Left colon (tissue), 2 donors: ENCODE measurements around the gene TSPAN5. TPM values are rescaled to one million over a fixed set of nuclear protein-coding genes. Genes with fewer than 3 reads are reported as not detected.
A peak's percentile ranks its signal among the peaks of the same experiment; 100 is the strongest.

Experiments used
- ATAC-seq: fragments of 200-7000 bp; cut with Tn5 transposase; one replicate; pipeline ENCODE4 v1.9.1; 2020; ENCODE audit warnings: mild to moderate bottlenecking, moderate library complexity
- DNase-seq, 2 donors: peaks; one replicate each; pipeline ENCODE4 v3.0.0-alpha.2; 2020
- intact Hi-C, 2 donors: fragments of 100-400 bp; cut with DNase I in 1 of 2; cut with micrococcal nuclease in 1 of 2; formaldehyde crosslinking; loops; one replicate each; pipeline versions ENCODE4 v1.11.2 to v1.14.0; 2022; cut with DNase I, micrococcal nuclease
- total RNA-seq, 2 donors: library from RNA; stranded (reverse); fragmentation: NEBNext Ultra II Directional; extraction: Animal tissue kit (Norgen Biotek cat#: 25700); gene quantifications; one replicate each; pipeline ENCODE4 v1.2.1, GENCODE V29; 2021
- donor health status: DM: no; HTN: no; CAD: no.
- donor health status: DM: yes; HTN: yes; CAD: no.

Gene TSPAN5
- total RNA-seq, 2 donors from 2014 or later, result 2.8 to 6.9 TPM

DNA sequence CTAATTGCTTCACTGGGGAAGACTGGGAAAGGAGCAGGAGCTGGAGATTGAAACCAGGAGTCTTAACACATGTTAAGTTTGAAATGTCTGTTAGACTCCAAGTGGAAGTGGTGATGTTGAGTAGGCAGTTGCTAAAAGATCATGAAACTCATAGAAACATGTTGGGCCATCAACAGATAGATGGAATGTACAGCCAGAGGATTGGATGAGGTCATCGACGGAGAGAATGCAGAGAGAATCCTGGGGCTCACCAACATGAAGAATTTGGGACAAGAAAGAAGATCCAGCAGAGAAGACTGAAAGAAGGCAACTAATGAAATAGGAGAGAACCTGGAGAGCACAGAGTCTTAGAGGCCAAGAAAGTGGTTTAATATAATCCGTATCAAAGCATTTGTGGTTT lies 19.4 kb upstream of the TSPAN5 start:
- intact Hi-C loops, result no loop called here
- ATAC-seq (no peak), DNase-seq (no peak)

DNA sequence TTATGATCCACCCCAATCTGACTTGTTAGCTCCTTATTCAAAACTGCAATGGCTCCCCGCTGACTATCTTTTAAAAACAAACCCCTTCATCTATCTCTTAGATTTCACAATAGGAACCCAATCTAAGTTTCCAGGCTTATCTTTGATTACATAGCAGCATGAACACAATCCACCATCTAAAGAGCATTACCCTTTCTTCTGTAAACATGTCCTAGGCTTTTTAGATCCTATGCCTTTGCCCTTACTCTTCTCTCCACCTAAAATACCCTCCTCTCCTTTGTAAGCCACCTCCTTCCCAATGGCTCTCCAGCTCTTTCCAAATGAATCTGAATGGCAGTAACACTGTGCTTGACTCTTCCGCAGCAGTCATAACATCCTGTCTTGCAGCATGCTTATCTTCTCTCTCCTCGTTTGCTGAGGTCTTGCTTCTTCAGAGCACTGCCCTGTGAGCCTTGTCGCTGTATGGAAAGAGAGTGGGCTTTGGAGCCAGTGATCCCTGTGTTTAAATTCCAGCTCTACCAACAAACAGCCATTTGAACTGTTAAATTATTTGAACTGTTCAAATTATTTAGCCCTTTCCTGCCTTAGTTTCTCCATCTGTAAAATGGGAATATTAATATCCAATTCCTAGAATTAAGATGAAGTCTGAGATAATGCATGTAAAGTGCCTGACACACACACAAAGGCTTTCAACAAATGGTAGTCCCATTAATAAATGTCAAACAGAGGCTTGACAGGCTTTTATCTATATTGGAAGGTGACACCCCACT lies 16.2 kb upstream of the TSPAN5 start:
- DNase-seq (no peak), ATAC-seq (no peak)
- intact Hi-C loops, result no loop called here

DNA sequence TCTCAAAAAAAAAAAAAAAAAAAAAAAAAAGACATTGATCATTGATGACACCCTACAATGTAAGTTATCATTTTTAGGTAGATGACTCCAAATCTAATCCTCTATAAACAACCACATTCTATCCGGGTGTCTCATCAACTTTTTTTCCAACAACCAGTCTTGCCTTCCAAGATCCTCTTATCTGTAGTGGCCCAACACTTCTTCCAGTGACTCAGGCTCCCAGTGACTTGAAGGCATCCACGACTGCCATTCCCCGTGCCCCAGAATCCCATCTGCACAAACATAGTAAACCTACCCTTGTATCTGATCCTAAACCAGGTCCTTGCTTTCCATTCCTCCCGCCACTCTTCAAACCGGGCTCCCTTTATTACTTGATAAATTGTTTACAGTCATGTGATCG lies 15.6 kb upstream of the TSPAN5 start:
- DNase-seq (no peak), ATAC-seq (no peak)
- intact Hi-C loops, result no loop called here

DNA sequence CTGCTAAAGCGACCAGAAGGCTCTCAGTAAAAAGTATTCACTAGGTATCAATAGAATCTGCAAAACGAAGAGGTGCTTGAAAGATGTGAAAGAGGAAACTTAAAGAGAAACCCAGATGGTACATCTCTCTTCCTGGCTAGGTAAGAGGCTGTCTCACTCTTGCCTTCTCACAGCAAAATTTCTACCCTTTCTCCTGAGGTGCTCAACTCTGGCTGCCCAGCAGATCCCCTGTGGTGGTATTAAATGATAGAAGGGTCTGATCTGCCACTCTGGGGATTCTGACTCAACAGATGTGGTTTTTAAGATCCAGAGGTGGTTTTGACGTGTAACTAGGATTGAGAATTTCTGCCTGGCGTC lies 14.9 kb upstream of the TSPAN5 start:
- intact Hi-C loops, result no loop called here
- no peak for DNase-seq
- no peak for ATAC-seq

DNA sequence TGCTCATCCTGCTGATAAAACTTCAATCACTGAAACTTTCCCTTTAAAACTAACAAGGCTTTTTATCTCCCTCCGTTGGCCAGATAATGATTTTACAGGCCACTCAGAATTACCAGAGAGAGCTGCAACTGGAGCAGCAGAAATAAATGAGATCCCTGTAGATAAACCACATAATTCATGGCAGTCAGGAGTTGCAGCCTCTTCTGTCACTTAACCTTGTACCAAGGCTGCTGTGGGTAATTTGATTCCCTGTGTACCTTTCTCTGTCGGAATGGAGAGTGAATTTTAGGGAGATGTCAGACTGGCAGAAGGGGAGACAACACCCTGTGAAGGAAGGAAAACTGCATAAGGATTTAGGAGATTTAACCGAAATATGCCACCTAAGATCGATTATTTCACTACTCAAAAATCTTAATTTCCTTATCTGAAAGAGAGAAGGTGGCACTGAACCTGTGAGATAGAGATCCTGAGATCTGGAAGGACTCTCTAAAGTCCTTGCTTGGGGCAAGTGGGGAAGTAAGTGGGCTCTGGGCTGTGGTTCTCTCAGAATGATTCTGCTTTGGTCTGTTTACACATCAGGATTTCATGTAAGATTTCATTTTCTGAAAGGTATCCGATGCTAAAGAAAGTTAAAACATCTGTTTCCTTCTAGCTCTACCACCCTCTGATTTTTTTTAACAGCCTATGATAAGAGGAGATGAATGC lies 14.3 kb upstream of the TSPAN5 start:
- ATAC-seq (peak; percentile 23), DNase-seq (no peak)
- intact Hi-C loops, result no loop called here

DNA sequence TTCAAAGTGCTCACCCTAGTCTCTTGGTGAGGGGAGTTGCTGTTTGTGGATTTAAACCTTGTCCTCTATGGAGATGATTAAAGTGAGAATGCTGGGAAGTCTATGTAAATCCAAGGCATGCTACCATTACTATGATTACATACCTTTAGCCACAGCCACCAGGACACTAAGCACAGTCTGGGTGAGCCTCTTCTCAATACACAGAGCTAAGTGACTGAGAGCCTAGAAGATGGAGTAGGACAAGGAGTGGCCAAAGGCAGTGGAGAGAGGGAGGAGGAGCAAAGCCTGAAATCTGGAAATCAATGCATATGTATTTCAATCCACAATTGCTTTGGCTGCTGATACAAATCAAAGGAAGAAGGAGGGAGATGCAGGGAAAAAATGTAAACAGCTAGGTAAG lies 12.7 kb upstream of the TSPAN5 start:
- intact Hi-C loops, result no loop called here
- no peak for ATAC-seq
- DNase-seq, result no peak

DNA sequence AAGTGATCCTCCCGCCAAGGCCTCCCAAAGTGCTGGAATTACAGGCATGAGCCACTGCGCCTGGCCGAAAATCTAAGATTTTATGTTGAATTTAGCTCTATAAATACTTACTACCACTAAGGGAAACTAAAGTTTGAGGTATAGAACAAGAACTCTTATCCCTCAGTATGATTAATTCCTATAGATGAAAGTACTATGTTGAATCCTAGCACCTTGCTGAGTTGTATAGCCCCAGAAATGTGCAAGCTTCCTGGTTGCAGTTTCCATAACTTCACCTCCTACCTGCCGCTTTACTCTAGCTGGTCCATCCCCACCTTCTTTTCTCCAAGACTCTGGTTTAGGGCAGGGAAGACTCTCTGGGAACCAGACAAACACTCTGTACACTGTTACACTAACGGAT lies 11.8 kb upstream of the TSPAN5 start:
- intact Hi-C loops, result no loop called here
- ATAC-seq (no peak), DNase-seq (no peak)

DNA sequence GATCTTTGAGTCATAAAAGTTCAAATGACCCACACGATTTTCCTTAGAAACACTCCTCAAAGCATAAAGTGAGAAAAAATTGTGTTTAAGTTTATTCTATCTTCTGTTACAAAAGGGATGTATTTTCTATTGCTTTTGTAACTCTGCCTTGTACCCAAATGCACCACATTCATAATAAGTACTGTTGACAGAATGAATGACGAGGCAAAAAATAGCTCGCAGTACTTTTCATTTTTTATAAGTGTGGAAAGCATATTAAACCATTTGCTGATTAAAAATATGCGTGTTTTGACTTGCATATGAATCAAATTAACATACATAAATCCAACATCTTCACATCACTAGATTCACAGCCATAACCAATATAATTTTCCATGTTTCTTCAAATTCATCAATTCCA lies 11.2 kb upstream of the TSPAN5 start:
- no peak for DNase-seq
- no peak for ATAC-seq
- intact Hi-C loops, result loop anchor here in 1 of 2 donors (10.0 kb wide), 1 partner anchor 205 kb away; no protein-coding TSS in a partner anchor

DNA sequence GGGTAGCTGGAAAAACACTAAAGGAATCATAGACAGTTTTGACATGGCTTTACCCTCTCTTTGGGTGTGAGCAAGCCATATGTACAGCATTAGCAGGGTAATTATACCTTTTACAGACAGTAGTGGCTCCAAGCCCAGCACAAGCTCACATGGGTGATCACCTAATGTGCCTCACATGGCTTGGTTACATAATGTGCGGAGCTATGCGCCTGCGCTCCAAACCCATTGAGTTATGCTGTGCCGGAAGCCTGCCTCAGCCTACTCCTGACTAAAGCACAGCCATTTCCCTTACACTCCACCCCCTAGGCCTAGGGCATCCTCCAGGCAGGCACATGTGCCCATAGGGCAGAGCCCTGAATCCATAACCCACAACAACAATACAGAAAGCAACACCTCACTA lies 6.5 kb upstream of the TSPAN5 start:
- intact Hi-C loops, result loop anchor here in 1 of 2 donors (10.0 kb wide), 1 partner anchor 200 kb away; no protein-coding TSS in a partner anchor
- no peak for ATAC-seq
- DNase-seq, result no peak

DNA sequence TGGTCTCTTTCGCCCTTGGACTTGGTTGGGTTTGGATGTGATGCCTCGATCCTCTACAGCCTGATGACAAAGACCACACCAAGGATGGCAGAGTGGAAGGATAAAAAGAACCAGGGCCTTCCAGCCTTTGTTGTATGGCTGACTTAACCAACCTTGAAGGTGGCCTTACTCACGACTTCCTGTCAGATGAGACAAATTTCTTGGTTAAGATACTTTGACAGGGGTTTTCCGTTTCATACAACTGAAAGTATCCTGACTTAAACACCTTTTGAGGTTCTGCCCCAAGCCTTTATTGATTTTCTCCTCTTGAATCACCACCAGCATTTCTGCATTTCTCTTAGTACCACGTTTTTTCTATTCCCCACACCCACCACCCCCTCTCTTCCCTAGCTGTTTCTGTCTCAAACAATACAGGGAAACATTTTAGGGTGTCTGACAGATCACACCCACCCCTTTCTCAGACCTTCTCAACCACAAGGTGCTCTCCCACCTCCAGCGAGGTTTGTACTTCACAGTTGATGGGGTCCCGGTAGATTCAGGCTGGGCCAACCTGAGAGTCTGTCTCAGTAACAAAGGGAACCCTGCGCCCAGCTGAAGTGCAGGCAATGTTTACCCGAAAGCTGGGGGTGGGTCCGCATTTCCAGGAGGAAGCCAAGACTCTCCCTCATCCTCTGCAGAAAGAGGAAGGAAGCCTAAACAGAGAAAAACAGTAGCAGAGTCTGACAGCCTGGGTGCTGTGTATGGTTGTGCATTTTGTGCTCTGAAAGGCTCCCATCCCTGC lies 5.0 kb upstream of the TSPAN5 start:
- peak in 1 of 2 donors; percentile 11 for DNase-seq
- intact Hi-C loops, result loop anchor here in 1 of 2 donors (10.0 kb wide), 1 partner anchor 199 kb away; no protein-coding TSS in a partner anchor
- ATAC-seq, result no peak

DNA sequence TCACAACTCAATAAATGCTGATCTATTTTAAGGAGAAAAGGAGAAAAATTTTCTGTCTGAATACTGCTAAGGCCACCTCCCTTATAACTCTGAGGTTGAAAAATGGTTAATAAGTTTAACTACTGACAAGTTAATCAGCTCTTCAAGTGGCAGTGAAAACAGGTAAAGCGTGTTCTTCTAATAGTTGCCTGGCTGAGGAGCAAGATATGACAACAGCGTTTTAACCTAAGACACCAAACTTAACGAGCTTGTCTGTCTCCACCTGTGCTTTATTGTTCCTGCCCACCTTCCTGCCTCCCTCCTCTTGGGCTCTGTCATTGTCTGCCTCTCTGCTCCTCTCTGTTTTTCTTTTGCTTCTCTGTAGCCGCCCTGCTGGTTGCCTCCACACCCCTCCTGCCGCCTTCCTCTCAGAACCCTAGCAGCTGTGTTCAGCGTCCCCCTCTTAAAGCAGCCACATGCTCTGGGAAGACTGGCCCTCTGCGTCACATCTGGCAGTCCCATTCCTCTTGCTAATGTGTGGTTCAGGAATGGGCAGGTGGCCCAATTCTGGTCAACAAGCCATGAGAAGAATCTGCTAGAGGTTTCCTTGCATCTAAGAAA lies 4.3 kb upstream of the TSPAN5 start:
- intact Hi-C loops, result loop anchor here in 1 of 2 donors (10.0 kb wide), 1 partner anchor 198 kb away; no protein-coding TSS in a partner anchor
- no peak for ATAC-seq
- peak in 1 of 2 donors; percentile 9 for DNase-seq

DNA sequence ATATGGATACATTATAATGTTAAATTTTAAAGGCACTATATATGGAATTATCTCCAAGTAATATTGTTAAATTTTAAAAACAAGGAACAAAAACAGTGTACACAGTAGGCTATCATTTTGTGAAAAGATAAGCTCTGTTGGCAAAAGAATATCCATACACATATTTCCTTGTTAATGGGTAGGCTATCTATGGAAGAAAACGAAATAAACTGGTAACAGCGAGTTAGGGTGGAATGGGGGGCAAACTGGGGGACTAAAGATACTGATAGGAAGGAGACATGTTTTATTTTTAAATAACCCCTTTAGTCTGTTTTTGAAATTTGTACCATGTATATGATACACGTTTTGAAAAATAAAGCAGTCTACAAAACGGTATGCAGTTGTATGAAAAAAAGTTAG lies 3.6 kb upstream of the TSPAN5 start:
- intact Hi-C loops, result loop anchor here in 1 of 2 donors (10.0 kb wide), 1 partner anchor 197 kb away; no protein-coding TSS in a partner anchor
- no peak for DNase-seq
- no peak for ATAC-seq

DNA sequence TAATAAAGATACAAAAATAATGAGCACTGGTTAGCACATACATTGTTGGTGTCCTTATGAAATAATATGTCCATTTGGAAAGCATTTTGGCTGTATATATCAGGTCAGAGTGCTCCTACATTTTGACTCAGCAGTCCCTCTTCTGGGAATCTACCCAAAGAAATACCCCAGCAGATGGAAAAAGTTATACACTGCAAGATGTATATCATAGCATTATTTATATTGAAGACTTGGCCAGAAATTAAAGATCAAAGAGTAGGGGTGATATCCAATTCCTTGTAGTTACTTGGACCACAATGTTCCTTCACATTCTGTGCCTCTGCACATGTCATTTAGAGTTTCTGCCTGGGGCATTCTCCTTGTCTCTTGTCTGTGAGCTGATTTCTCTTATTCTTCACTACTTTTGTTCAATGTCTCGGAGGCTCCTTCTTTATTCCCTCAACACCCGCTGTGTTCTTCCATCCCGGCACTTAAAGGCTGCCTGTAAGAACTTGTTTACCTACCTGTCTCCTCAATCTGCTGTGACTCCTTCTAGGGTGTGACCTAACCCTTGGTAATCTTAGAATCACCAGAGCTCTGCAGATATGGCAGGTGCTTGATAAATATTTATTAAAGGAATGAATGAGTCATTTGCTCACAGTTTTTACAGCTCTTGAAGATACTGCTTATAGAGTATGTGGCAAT lies 3.1 kb upstream of the TSPAN5 start:
- ATAC-seq (no peak), DNase-seq (no peak)
- intact Hi-C loops, result loop anchor here in 1 of 2 donors (10.0 kb wide), 1 partner anchor 197 kb away; no protein-coding TSS in a partner anchor

DNA sequence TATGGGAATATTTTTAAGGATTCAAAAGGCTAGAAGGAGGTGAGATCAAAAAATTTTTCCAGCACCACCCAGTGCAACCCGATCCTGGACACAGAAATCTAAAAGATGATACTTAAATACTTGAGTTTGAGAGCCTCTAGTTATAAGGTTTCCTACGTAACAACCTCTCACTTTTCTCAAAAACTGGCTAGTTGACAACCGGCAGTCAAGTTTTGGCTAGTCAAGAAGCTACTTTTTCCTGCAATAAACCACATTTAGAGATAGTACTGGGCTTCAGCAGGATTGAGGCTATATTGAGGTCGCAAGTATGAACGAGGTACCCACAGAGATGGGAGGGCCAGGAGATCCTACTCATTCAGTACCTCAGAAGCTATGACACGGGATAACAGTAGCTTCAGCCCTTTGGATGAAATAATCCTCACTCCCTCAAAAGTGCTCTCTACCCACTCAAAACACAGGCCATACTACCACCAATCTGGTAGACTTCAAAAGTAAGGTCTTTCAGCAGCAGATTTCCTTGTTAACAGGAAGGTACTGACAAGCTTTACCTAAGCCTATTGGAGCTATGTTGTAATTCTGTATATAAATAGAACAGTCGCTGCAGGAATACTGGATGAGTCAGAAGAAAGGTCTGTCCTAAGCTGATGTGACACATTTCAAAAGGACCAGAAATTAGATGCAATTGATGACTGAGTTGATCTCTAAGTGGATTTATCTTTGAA lies 1.5 kb upstream of the TSPAN5 start:
- intact Hi-C loops, result loop anchor here in 1 of 2 donors (10.0 kb wide), 1 partner anchor 195 kb away; no protein-coding TSS in a partner anchor
- DNase-seq (no peak), ATAC-seq (no peak)

DNA sequence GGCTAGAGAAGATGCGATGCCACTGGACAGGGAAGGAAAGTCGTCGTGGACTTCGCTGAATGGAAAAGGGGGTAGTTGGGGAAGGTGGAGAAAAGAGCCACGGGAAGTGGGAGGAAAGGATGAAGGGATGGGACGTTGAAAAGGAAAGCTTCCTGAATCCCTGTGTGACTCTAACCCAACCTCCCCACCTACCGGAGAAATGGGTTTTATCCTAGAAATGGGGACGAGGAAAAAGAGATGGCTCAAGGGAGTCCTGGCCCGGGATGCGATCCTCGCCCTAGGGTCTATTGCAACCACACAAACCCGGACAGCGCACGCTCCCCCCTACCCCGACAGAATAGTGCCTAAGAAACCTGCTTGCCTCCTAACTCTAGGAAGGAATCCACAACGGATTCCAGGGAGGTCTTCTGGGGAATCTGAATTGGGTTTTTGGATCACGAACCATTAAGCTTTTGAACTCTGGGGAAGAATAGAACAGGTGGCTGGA lies 738 bp upstream of the TSPAN5 start:
- DNase-seq, result peak in 1 of 2 donors; percentile 26
- peak; percentile 12 for ATAC-seq
- intact Hi-C loops, result no loop called here

DNA sequence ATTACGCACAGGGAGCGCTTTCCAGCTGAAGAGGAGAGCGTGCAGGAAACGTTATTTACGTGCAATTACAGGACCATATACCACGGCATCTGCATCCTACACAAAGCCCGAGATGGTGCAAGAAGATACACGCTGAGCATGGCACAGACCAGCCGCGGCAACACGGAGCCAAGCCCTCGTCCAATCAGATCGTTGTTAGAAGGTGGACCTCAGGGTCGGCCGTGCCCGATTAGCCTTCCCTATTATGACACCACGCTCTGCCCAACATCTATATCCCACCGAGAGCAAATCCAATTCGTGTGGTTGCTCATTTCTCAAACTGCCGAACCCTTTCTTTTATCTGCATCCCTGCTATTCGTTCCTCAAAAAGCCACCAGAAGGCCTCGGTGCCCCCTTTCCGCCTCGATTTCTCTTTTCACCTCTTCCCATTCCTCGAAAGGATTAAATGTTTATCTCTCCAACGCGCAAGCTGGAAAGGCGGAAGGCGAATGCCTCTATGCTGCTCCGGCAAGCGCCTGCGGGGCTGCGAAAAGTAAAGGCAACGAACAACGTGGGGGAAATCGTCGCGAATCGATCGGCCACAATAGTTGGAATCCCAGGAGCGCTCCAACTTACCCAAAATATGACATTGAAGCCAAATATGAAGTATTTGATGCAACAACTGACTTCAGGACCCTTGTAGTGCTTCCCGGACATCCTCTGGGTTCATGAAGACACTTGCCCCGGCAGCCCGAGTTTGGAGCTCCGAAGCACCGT lies 702 bp downstream of the TSPAN5 start:
- intact Hi-C loops, result no loop called here
- DNase-seq, result peak in 1 of 2 donors; percentile 50

DNA sequence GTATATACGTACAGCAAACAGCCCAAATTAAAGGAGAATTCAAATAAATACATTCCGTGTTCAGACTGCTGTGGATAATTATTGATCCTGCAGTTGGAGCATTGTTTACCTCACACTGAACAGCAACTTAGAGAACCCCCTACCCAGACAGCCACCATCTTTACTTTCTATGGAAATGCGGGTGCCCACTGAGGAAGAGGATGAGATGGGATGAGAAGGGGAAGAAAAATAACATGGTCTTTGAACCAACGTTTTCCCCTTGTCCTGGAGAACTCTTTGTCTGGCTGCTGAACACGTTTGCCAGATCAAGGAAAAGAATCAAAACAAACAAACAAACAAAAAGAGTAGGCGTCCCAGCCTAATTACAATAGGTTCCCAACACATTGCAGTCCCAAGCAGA lies 1.5 kb downstream of the TSPAN5 start:
- intact Hi-C loops, result no loop called here
- no peak for ATAC-seq
- no peak for DNase-seq

More for the DNA sequence above, 702 bp downstream of the TSPAN5 start:
- ATAC-seq, result peak; percentile 21
